Astrocyte of the spinal cord (primary cell): ENCODE measurements around the gene METTL15.

ENCODE experiments used
- DNase-seq: peaks from one replicate; pipeline ENCODE4 v3.0.0; 2011; ENCODE audit warnings: low read depth, low spot score
- H3K4me3 ChIP-seq: 2 replicates; pipeline ENCODE4 v1.5.1; 2011; ENCODE audit warnings: low read depth, mild to moderate bottlenecking, low read length, moderate library complexity
- CTCF ChIP-seq: IDR thresholded peaks from 2 replicates; pipeline ENCODE4 v1.5.1; 2012; ENCODE audit warnings: low read depth, mild to moderate bottlenecking, low read length, inconsistent platforms
- in situ Hi-C: cut with HindIII; loops from 2 replicates; pipeline ENCODE4 v1.10.0; 2017; ENCODE audit warnings: low sequenced_read_pairs

Gene METTL15

DNA sequence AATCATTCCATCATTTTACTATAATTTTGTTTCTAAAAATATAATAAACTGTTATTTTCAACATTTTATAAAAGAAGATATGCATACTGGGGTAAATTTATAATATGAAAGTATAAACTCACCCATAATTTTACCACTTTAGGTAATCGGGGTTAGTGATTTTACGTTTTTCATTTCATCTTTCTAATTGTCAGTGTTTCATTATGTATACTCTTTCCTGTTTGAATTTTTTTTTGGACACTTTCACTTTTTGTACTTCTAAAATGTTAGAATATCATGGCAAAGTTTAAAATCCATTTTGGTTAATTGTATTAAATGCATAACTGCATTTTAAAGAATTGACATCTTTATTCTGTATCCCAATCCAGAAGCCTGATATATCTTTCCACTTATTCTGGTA, 115.8 kb downstream of the METTL15 start:
- no peak overlapping the region for H3K4me3 ChIP-seq
- in situ Hi-C loops, result no loop called here
- no peak for TF ChIP-seq CTCF
- no peak for DNase-seq

DNA sequence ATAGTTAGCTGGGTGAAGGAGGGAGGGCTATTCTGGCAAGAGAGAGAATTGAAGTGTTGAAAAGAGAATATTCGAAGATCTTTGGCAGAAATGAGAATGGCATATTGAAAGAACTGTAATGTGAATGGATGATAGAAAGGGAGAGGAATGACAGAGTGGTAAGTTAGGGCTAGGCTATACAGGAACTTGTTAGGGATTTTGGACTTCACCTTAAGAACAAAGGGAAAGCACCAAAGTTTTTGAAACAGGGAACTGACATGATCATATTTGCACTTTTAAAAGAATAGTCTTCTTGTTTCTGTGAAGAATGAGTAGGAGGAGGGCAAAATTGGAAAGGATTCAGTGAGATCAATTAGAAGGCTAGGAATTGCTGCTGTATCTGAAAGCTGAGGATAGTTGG, 119.3 kb downstream of the METTL15 start:
- DNase-seq, result no peak
- H3K4me3 ChIP-seq, result no peak overlapping the region
- no peak for TF ChIP-seq CTCF
- in situ Hi-C loops, result no loop called here

DNA sequence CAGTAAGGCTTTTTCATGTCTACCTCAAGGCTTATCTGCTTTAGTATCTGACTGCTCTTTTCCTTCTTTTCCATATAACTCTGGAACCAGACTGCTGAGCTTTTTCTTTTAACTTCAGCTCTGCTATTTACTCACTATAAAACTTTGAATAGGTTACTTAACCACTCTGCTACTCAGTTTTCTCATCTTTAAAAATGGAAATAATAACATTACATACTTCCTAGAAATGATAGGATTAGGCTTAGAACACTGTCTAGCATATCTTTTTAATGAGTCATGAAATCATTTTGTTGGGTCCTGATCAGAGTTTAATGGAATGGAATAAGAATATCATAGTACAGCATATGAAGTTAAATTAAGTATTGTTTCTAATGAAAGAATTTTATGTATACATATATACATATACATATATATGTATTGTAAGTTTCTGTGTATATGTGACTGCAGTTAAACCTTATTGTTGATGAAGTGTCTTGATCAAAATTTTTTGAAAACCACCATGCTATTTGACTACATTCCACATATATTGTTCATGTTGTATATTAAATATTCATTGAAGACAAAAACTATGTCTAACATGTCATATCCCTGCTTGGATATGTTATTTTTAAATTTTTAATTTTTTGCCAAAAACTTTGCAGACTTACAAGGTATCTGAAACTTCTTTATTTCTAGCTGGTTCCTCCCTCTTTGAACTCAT, 120.2 kb downstream of the METTL15 start:
- in situ Hi-C loops, result no loop called here
- peak; percentile 60 for DNase-seq
- no peak overlapping the region for H3K4me3 ChIP-seq
- TF ChIP-seq CTCF, result no peak

DNA sequence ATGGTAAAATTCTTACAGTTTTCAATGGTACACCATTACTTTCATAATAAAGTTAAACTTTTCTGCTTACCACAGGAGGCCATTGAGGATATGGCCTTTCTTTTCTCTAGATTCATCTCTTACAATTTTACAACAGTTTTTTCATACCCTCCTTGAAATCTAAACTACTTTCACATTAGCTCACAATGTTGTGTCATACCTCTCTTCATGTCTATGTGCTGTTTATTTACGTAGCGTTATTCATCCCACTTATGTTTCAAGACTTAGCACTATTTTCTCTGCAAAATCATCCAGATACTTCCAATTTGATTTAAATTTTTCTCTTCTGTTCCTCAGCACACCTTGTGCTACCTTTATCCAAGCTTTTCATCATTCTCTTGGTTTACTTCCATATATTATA, 123.3 kb downstream of the METTL15 start:
- TF ChIP-seq CTCF, result no peak
- DNase-seq, result peak; percentile 50
- no peak overlapping the region for H3K4me3 ChIP-seq
- in situ Hi-C loops, result no loop called here

GRCh38 chr11:28232649-28233048, 124.5 kb downstream of the METTL15 start:
- no peak for DNase-seq
- in situ Hi-C loops, result no loop called here
- TF ChIP-seq CTCF, result no peak
- H3K4me3 ChIP-seq, result no peak overlapping the region

DNA sequence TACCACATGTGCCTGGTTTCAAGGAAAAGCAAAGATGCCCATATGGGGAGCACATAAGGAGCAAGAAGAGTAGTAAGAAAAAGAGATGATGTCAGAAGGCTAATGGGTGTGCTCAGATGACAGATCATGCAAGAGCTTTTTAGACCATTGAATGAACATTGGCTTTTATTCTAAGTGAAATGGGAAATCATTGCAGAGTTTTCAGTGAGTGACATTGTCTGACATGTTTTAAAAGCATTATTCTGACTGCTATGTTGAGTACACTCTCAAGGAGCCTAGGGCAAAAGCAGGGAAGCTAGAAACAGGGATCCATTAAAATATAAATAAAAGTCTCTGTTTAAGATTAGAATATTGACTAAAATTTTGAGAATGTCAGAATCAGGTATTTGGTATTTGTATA, 133.6 kb downstream of the METTL15 start:
- no peak for TF ChIP-seq CTCF
- in situ Hi-C loops, result no loop called here
- DNase-seq, result no peak
- no peak overlapping the region for H3K4me3 ChIP-seq

DNA sequence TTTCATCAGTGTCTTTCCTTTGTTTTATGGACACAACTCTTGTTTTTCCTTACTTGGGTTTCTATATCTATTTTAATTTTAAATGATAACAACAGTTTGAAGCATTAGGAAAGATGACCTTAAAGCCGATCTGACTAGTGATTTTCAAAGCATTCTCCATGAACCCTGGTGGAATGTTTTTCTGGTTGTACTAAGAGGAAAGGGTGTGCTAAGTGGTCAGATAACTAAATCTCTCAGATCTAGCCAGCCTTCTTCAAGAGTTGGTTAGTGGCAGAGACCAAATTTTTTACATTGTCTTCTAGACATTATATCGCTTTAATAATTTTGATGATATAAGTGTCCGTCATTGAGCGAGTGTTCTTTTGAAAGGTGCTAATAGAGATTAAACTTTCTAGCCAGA, 134.4 kb downstream of the METTL15 start:
- TF ChIP-seq CTCF, result no peak
- H3K4me3 ChIP-seq, result no peak overlapping the region
- no peak for DNase-seq
- in situ Hi-C loops, result no loop called here
